ENCODE data around the gene NTRK3. TPM values are rescaled to one million over a fixed set of nuclear protein-coding genes. Genes with fewer than 3 reads are reported as not detected.

NTRK3 gene
- total and polyA plus RNA-seq, 2 donors (not counting 3 experiments of a cell fraction or from before 2014, with no cell fraction given) = not detected

DNA sequence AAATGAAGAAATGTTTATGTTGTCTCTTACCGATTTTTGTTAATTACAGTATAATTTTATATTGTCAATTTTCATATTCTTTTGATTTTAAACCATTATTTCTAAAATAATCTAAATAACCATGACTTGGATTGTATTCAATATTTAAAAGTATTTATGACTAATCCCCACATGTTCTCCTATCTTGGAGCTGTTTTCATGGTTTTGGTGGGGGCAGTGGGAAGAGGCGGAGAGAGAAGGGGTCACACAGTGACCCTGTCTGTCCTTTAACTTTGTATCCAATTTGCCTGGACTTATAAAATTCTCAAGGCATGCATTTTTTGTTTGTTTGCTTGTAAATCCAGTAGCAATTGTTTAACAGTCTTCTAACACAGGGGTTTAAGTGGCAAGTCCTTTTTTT, 407.4 kb downstream of the NTRK3 start:
- BruUV-seq (replicated peaks) = no TSS peak
- POLR2A ChIA-PET = no interaction called here
- dilution Hi-C loops (cut with MboI; ENCODE audit: extremely low pct_ligation_motif_present, low sequenced_read_pairs) (no loop called here), intact Hi-C loops (cut with micrococcal nuclease) (no loop called here)
- TF ChIP-seq JUN (IDR thresholded peaks at IDR 0.05; ENCODE audit: borderline replicate concordance, insufficient read depth, insufficient read length, low read depth) (no peak), GATA2 (IDR thresholded peaks at IDR 0.05; ENCODE audit: insufficient read depth, insufficient read length, low read depth, low read length) (no peak), EZH2 (IDR thresholded peaks at IDR 0.05; ENCODE audit: borderline replicate concordance, low read depth, low read length, severe bottlenecking) (no peak), FOS (IDR thresholded peaks at IDR 0.05; ENCODE audit: borderline replicate concordance, insufficient read depth, low read length) (no peak), MYC (IDR thresholded peaks at IDR 0.05; ENCODE audit: low read depth, low read length) (no peak)
- TF ChIP-seq, protein P1, sequence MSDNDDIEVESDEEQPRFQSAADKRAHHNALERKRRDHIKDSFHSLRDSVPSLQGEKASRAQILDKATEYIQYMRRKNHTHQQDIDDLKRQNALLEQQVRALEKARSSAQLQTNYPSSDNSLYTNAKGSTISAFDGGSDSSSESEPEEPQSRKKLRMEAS (IDR thresholded peaks at IDR 0.05; ENCODE audit: insufficient read depth, insufficient read length) = no peak
- TF ChIP-seq, protein P2, sequence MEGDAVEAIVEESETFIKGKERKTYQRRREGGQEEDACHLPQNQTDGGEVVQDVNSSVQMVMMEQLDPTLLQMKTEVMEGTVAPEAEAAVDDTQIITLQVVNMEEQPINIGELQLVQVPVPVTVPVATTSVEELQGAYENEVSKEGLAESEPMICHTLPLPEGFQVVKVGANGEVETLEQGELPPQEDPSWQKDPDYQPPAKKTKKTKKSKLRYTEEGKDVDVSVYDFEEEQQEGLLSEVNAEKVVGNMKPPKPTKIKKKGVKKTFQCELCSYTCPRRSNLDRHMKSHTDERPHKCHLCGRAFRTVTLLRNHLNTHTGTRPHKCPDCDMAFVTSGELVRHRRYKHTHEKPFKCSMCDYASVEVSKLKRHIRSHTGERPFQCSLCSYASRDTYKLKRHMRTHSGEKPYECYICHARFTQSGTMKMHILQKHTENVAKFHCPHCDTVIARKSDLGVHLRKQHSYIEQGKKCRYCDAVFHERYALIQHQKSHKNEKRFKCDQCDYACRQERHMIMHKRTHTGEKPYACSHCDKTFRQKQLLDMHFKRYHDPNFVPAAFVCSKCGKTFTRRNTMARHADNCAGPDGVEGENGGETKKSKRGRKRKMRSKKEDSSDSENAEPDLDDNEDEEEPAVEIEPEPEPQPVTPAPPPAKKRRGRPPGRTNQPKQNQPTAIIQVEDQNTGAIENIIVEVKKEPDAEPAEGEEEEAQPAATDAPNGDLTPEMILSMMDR (IDR thresholded peaks at IDR 0.05; ENCODE audit: extremely low read depth in 1 of 2, insufficient read depth in 1 of 2, low read depth in 1 of 2, low read length in 2 of 2) = no peak
- Histone ChIP-seq H3K27ac (ENCODE audit: insufficient read depth, low read depth, low read length) (no peak overlapping the region), H2AFZ (ENCODE audit: low read depth, low read length) (no peak overlapping the region), H3K36me3 (ENCODE audit: control insufficient read depth in 2 of 2, extremely low read depth in 1 of 2, insufficient read depth in 2 of 2, low read length in 2 of 2) (no peaks in the 10 kb centered on the region), H3K9me3 (replicated peaks; ENCODE audit: control insufficient read depth, insufficient read depth, low read length) (peaks cover 4% of the 10 kb centered on the region), H3K4me1 (ENCODE audit: control insufficient read depth, extremely low read depth, insufficient read depth, low read length) (no peaks in the 10 kb centered on the region), H3K79me2 (ENCODE audit: control insufficient read depth, insufficient read depth, low read length) (no peaks in the 10 kb centered on the region), H3K4me3 (replicated peaks in 1 of 3; ENCODE audit: insufficient read depth in 1 of 3, low read depth in 1 of 3, low read length in 3 of 3) (no peak overlapping the region), H4K20me1 (replicated peaks; ENCODE audit: control insufficient read depth, extremely low read depth, insufficient read depth, low read length) (no peaks in the 10 kb centered on the region), H3K4me2 (ENCODE audit: insufficient read depth, low read length) (no peak overlapping the region), H3K9me1 (replicated peaks; ENCODE audit: control insufficient read depth, extremely low read depth, insufficient read depth, low read length) (no peaks in the 10 kb centered on the region), H3K27me3 (ENCODE audit: control insufficient read depth in 2 of 2, insufficient read depth in 2 of 2, low read length in 2 of 2) (no peaks in the 10 kb centered on the region), H3K9ac (replicated peaks; ENCODE audit: extremely low read depth, insufficient read depth, low read length) (no peak overlapping the region)
- DNase-seq (ENCODE audit: low read depth, low spot score) (no peak), FAIRE-seq (no peak)
- CTCF ChIA-PET = no interaction called here

Measured in endothelial cell of umbilical vein (primary cell).